HG03280 (cell line): ENCODE measurements around the gene ASAH2B.
A peak's percentile ranks its signal among the peaks of the same experiment; 100 is the strongest.
"Not testable (repeated sequence)": the region's sequence is repeated elsewhere in the genome, so short reads cannot be mapped to it uniquely, and the experiment has no call there.

ENCODE experiments used
- ATAC-seq: cut with Tn5 transposase; IDR thresholded peaks from one replicate; pipeline ENCODE4 v1.9.1; 2021; ENCODE audit warnings: mild to moderate bottlenecking, moderate library complexity; ENCODE audit not compliant: unreplicated experiment

ASAH2B gene

GRCh38 chr10:50739618-50740292 lies at the start of gene ASAH2B:
Gene ASAH2B (plus strand): TSS chr10:50739936. CDS start chr10:50745131, 5,195 bp downstream.
- peak; percentile 87 for ATAC-seq

GRCh38 chr10:50697819-50698218 lies 41.9 kb upstream of the ASAH2B start:
- ATAC-seq: not testable (repeated sequence)

- ATAC-seq: not testable (repeated sequence)
Measured at GRCh38 chr10:50701947-50702346, 37.8 kb upstream of the ASAH2B start.

GRCh38 chr10:50702997-50703396 lies 36.7 kb upstream of the ASAH2B start:
- not testable (repeated sequence) for ATAC-seq

GRCh38 chr10:50704436-50705079 lies 35.2 kb upstream of the ASAH2B start:
- ATAC-seq: not testable (repeated sequence)

GRCh38 chr10:50706006-50706405 lies 33.7 kb upstream of the ASAH2B start:
- not testable (repeated sequence) for ATAC-seq

GRCh38 chr10:50710241-50710640 lies 29.5 kb upstream of the ASAH2B start:
- ATAC-seq: not testable (repeated sequence)

GRCh38 chr10:50723812-50724211 lies 15.9 kb upstream of the ASAH2B start:
- ATAC-seq: peak; percentile 83

- not testable (repeated sequence) for ATAC-seq
Measured at GRCh38 chr10:50728112-50728511, 11.6 kb upstream of the ASAH2B start.

GRCh38 chr10:50738987-50739617 lies 634 bp upstream of the ASAH2B start:
- not testable (repeated sequence) for ATAC-seq

- ATAC-seq: no peak
Measured at GRCh38 chr10:50740293-50740648, 535 bp downstream of the ASAH2B start.

- ATAC-seq: not testable (repeated sequence)
Measured at GRCh38 chr10:50742820-50743219, 3.1 kb downstream of the ASAH2B start.

- ATAC-seq: not testable (repeated sequence)
Measured at GRCh38 chr10:50766774-50767513, 27.2 kb downstream of the ASAH2B start.

- ATAC-seq: not testable (repeated sequence)
Measured at GRCh38 chr10:50772042-50772441, 32.3 kb downstream of the ASAH2B start.

GRCh38 chr10:50774868-50775267 lies 35.1 kb downstream of the ASAH2B start:
- ATAC-seq: not testable (repeated sequence)

GRCh38 chr10:50780036-50780435 lies 40.3 kb downstream of the ASAH2B start:
- ATAC-seq: not testable (repeated sequence)

- ATAC-seq: not testable (repeated sequence)
Measured at GRCh38 chr10:50782017-50782416, 42.3 kb downstream of the ASAH2B start.

GRCh38 chr10:50787962-50788361 lies 48.2 kb downstream of the ASAH2B start:
- not testable (repeated sequence) for ATAC-seq

GRCh38 chr10:50788951-50789945 lies 49.5 kb downstream of the ASAH2B start:
- no peak for ATAC-seq

GRCh38 chr10:50794490-50794889 lies 54.8 kb downstream of the ASAH2B start:
- no peak for ATAC-seq
